ENCODE data around the gene CHMP4B.

GRCh38 chr20:33821270-33821836, 10.2 kb downstream of the CHMP4B start:
- TF ChIP-seq CTCF (IDR thresholded peaks at IDR 0.05) (no peak), POLR2A (IDR thresholded peaks at IDR 0.05) (no peak)
